GM23248 (cell line): ENCODE results near the gene FARS2. TPM values are rescaled to one million over a fixed set of nuclear protein-coding genes. Genes with fewer than 3 reads are reported as not detected.

Experiments used
- DNase-seq: peaks from one replicate; pipeline ENCODE4 v3.0.0-alpha.2; 2015
- H2AFZ ChIP-seq: fragments of 200-600 bp; sonication (generic); 2 replicates; pipeline ENCODE4 v1.6.1; 2016; ENCODE audit warnings: antibody characterized with exemption
- H3F3A ChIP-seq: fragments of 200-600 bp; sonication (generic); 2 replicates; pipeline ENCODE4 v1.6.1; 2016; ENCODE audit warnings: mild to moderate bottlenecking, antibody characterized with exemption, mixed run types; ENCODE audit not compliant: insufficient read depth
- H3K27ac ChIP-seq: fragments of 200-600 bp; sonication (generic); 2 replicates; pipeline ENCODE4 v1.5.1; 2016; ENCODE audit warnings: mild to moderate bottlenecking
- H3K27me3 ChIP-seq: fragments of 200-600 bp; sonication (generic); replicated peaks from 2 replicates; pipeline ENCODE4 v1.6.1; 2016; ENCODE audit warnings: mild to moderate bottlenecking; ENCODE audit not compliant: insufficient read depth
- H3K36me3 ChIP-seq: fragments of 200-600 bp; sonication (generic); 2 replicates; pipeline ENCODE4 v1.6.1; 2016; ENCODE audit warnings: low read depth, mild to moderate bottlenecking
- H3K4me1 ChIP-seq: fragments of 200-600 bp; sonication (generic); 2 replicates; pipeline ENCODE4 v1.6.1; 2016; ENCODE audit warnings: mild to moderate bottlenecking; ENCODE audit not compliant: insufficient read depth
- H3K4me2 ChIP-seq: fragments of 200-600 bp; sonication (generic); one replicate; pipeline ENCODE4 v1.6.1; 2016; ENCODE audit warnings: mild to moderate bottlenecking; ENCODE audit not compliant: unreplicated experiment
- H3K4me3 ChIP-seq: fragments of 200-600 bp; sonication (generic); 2 replicates; pipeline ENCODE4 v1.5.1; 2016; ENCODE audit warnings: mild to moderate bottlenecking
- H3K79me2 ChIP-seq: fragments of 200-600 bp; sonication (generic); 2 replicates; pipeline ENCODE4 v1.6.1; 2016; ENCODE audit warnings: mild to moderate bottlenecking; ENCODE audit not compliant: insufficient read depth
- H3K9ac ChIP-seq: fragments of 200-600 bp; sonication (generic); 2 replicates; pipeline ENCODE4 v1.6.1; 2016; ENCODE audit warnings: mild to moderate bottlenecking
- H3K9me2 ChIP-seq: fragments of 200-600 bp; sonication (generic); 2 replicates; pipeline ENCODE4 v1.6.1; 2016; ENCODE audit warnings: mixed run types, mild to moderate bottlenecking, moderate library complexity; ENCODE audit not compliant: insufficient read depth
- H3K9me3 ChIP-seq: fragments of 200-600 bp; sonication (generic); one replicate; pipeline ENCODE4 v1.6.1; 2017; ENCODE audit warnings: low read depth
- H4K20me1 ChIP-seq: fragments of 200-600 bp; sonication (generic); 2 replicates; pipeline ENCODE4 v1.6.0; 2016; ENCODE audit not compliant: insufficient read depth
- EZH2 ChIP-seq: fragments of 200-600 bp; sonication (generic); IDR thresholded peaks from 2 replicates; pipeline ENCODE4 v1.6.1; 2018; ENCODE audit warnings: antibody characterized with exemption, mild to moderate bottlenecking; ENCODE audit not compliant: insufficient read depth, poor library complexity, severe bottlenecking
- EZH2phosphoT487 ChIP-seq: fragments of 200-600 bp; sonication (generic); IDR thresholded peaks from 2 replicates; pipeline ENCODE4 v1.6.1; 2018; ENCODE audit warnings: antibody characterized with exemption, moderate library complexity, mild to moderate bottlenecking, low read depth; ENCODE audit not compliant: insufficient read depth
- WGBS, 2 experiments: methylation state at CpG; one replicate each; pipeline ENCODE4 v1.1.6; 2015 to 2017; ENCODE audit warnings: low lambda C conversion rate in 2 of 2, low coverage in 1 of 2; ENCODE audit errors: missing lambda C conversion rate in 2 of 2; 5-methylcytosine and 5-hydroxymethylcytosine counted together
- in situ Hi-C: fragments of 300-500 bp; cut with MboI; formaldehyde crosslinking; loops from 2 replicates; pipeline ENCODE4 v1.15.0; 2020
- polyA plus RNA-seq: library from polyadenylated mRNA; unstranded; fragments of >200 nt; fragmentation: Nextera tagmentation; extraction: Ambion mirVana; gene quantifications from 2 replicates; pipeline ENCODE4 v1.2.1, GENCODE V29; 2016
- total RNA-seq: library from RNA; depleted of rRNA; stranded (reverse); fragments of >200 nt; shearing (Covaris generic); gene quantifications from 2 replicates; pipeline ENCODE4 v1.2.3, GENCODE V29; 2014

Gene FARS2
- total and polyA plus RNA-seq, 2 experiments from 2014 or later = 15.1 to 16.5 TPM

DNA sequence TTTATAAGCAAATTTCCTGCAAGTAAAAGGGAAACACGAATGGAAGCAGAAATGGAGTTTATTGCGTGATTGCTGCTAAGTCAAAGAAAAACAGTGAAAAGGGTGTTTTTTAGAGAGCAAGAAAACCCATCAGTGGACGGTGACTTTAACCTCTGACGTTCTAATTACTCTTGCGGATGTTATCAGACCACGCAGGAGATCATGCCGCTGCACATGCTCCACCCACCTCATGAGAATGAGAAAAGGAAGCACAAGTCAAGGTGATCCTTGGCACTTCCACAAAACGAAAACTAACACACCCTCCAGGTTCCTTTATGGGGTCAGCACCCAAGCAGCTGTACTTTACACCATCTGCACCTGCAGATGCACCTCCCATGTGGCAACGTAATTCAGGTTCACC, 45.5 kb upstream of the FARS2 start:
- Histone ChIP-seq H3K27ac (no peak overlapping the region), H3K9me3 (no peaks in the 10 kb centered on the region), H3K79me2 (no peaks in the 10 kb centered on the region), H3K27me3 (no peaks in the 10 kb centered on the region), H3K9ac (no peak overlapping the region), H2AFZ (no peak overlapping the region), H3K36me3 (no peaks in the 10 kb centered on the region), H4K20me1 (no peaks in the 10 kb centered on the region; the same call in 1 of the 2 replicates), H3K4me2 (no peak overlapping the region), H3K4me1 (no peaks in the 10 kb centered on the region), H3K4me3 (no peak overlapping the region), H3F3A (0 out of 2 replicates have a peak, but pooled peaks cover 11% of the 10 kb centered on the region), H3K9me2 (no peaks in the 10 kb centered on the region)
- in situ Hi-C loops = no loop called here
- WGBS, 2 experiments = 89% methylated on average over 9 of the region's 9 CpGs
- DNase-seq = no peak
- TF ChIP-seq EZH2phosphoT487 (no peak), EZH2 (no peak)

DNA sequence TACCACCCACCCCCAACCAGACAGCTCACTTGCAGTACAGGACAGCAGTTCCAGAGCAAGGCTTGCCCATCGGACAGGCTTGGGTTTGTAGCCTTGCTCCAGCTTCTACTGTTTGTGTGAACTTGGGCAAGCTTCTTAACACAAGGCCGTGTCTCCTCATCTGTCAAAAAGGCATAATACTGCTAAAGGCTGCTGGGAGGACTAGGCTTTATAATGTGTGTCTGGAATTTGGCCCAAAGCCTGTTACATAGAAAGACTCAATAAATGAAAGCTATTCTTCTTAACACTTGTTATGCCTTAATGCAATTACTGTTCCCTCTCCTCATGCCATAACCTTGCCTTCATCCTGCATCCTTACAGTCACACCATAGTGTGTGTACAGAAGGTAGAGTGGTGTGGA, 44.0 kb upstream of the FARS2 start:
- no peak overlapping the region for H2AFZ ChIP-seq
- no peak overlapping the region for H3K27ac ChIP-seq
- no peak overlapping the region for H3K9ac ChIP-seq
- H3K4me1 ChIP-seq = no peaks in the 10 kb centered on the region
- no peak for DNase-seq
- H3K36me3 ChIP-seq = no peaks in the 10 kb centered on the region
- no peaks in the 10 kb centered on the region for H3K9me2 ChIP-seq
- H3K9me3 ChIP-seq = no peaks in the 10 kb centered on the region
- H3K27me3 ChIP-seq = no peaks in the 10 kb centered on the region
- H4K20me1 ChIP-seq = no peaks in the 10 kb centered on the region
- H3K4me3 ChIP-seq = no peak overlapping the region
- in situ Hi-C loops = no loop called here
- no peak for TF ChIP-seq EZH2
- TF ChIP-seq EZH2phosphoT487 = no peak
- H3K4me2 ChIP-seq = no peak overlapping the region
- no peaks in the 10 kb centered on the region for H3K79me2 ChIP-seq
- 0 out of 2 replicates have a peak, but pooled peaks cover 11% of the 10 kb centered on the region for H3F3A ChIP-seq
- 100% methylated on average over 2 of the region's 2 CpGs for WGBS, 2 experiments

DNA sequence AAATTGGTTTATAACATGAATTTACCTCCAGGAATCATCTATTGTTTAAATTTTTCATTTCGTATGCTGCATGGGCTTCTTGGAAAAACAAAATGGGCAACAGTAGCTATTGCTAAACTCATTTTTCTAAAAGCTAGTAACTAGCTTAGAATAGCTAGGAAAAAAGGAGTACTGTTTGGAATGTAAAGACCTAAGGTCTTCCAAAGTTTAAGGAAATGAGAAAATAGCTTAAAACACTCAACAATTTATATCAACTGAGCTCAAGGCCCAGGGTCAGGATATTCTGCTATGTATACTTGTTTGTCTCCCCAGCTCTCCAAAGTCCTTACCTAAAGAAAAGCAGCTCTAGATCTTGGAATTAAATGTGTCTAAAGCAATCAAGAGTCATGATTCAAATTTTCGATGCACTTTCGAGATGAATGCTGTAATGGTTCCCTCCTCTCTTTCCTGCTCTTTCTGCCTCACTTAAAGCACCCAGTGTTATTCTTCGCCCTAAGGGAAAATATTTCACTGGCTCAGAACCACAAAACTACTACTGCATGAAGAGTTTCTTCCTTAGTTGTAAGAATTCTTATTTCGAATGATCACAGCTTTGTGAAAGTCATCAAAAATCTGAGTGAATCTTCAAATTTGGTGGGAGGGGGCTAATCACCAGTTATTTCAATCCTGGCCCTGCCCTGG, 42.2 kb upstream of the FARS2 start:
- in situ Hi-C loops = no loop called here
- TF ChIP-seq EZH2phosphoT487 (no peak), EZH2 (no peak)
- Histone ChIP-seq H3K9me3 (no peaks in the 10 kb centered on the region), H3F3A (0 out of 2 replicates have a peak, but pooled peaks cover 11% of the 10 kb centered on the region), H3K27ac (no peak overlapping the region), H3K36me3 (no peaks in the 10 kb centered on the region), H3K4me2 (no peak overlapping the region), H3K9me2 (no peaks in the 10 kb centered on the region), H3K4me1 (no peaks in the 10 kb centered on the region), H3K4me3 (no peak overlapping the region), H3K9ac (no peak overlapping the region), H3K79me2 (no peaks in the 10 kb centered on the region), H3K27me3 (no peaks in the 10 kb centered on the region), H4K20me1 (no peaks in the 10 kb centered on the region), H2AFZ (no peak overlapping the region)
- DNase-seq = no peak
- WGBS, 2 experiments = 97 to 98% methylated on average over 5 of the region's 5 CpGs

DNA sequence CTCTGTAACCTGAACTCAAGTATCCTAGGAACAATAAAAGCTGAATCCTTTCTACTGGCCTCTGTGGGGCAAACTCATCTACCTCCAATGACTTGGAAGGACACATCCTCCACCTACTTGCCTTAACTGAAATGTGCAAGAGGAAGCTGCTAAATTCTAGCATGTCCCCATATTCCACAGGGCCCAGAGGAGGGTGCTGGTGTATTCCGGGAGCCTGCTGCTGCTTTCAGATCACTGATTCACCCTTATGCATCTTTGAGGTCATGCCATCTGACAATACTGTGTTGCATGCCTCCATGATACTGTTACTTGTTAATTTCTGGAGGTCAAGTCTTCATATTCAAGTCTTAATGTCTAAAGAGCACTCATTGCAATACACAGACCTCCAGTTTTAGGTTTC, 40.9 kb upstream of the FARS2 start:
- Histone ChIP-seq H3K79me2 (no peaks in the 10 kb centered on the region), H3F3A (0 out of 2 replicates have a peak, but pooled peaks cover 5% of the 10 kb centered on the region), H3K4me2 (no peak overlapping the region), H2AFZ (no peak overlapping the region), H3K27ac (no peak overlapping the region), H3K9me2 (no peaks in the 10 kb centered on the region), H3K4me3 (no peak overlapping the region), H3K36me3 (no peaks in the 10 kb centered on the region), H4K20me1 (no peaks in the 10 kb centered on the region), H3K27me3 (no peaks in the 10 kb centered on the region), H3K9me3 (no peaks in the 10 kb centered on the region), H3K9ac (no peak overlapping the region), H3K4me1 (no peaks in the 10 kb centered on the region)
- TF ChIP-seq EZH2 (no peak), EZH2phosphoT487 (no peak)
- no peak for DNase-seq
- in situ Hi-C loops = no loop called here
- 65 to 90% methylated on average over 1 of the region's 1 CpG for WGBS, 2 experiments

DNA sequence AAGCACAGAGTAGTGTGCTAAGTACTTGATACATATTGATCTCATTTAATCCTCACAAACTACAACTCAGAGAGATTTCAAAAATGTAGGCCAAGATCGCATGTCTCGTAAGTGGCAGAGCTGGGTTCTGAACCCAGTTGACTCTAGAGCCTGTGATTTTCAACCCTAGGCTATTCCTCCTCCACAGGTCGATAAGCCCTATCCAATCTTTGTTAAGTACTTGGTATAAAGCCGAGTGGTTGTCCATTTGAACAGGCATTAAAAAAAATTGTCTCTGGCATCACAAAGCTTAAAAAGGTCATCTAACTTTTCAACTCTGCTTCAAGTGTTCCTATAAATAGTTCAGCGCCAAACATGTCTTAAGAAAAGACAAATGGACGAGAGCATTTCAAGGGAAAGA, 38.0 kb upstream of the FARS2 start:
- Histone ChIP-seq H3K9ac (no peak overlapping the region), H3K9me2 (no peaks in the 10 kb centered on the region), H3K9me3 (no peaks in the 10 kb centered on the region), H3K27me3 (no peaks in the 10 kb centered on the region), H4K20me1 (no peaks in the 10 kb centered on the region), H2AFZ (no peak overlapping the region), H3K4me2 (no peak overlapping the region), H3K4me1 (no peaks in the 10 kb centered on the region), H3F3A (no peaks in the 10 kb centered on the region), H3K79me2 (no peaks in the 10 kb centered on the region), H3K36me3 (no peaks in the 10 kb centered on the region), H3K4me3 (no peak overlapping the region), H3K27ac (no peak overlapping the region)
- no peak for DNase-seq
- TF ChIP-seq EZH2phosphoT487 (no peak), EZH2 (no peak)
- WGBS, 2 experiments = 96 to 99% methylated on average over 6 of the region's 6 CpGs
- in situ Hi-C loops = no loop called here
